OCI-LY3 (cell line): Measurements from ENCODE around the gene NAT8L.
"Not testable (repeated sequence)": the region's sequence is repeated elsewhere in the genome, so short reads cannot be mapped to it uniquely, and the experiment has no call there.

Source experiments
- H2AFZ ChIP-seq: fragments of 200-600, 300-600 bp; shearing (Covaris generic); 2 replicates; pipeline ENCODE4 v1.6.0; 2014; ENCODE audit warnings: antibody characterized with exemption, low read depth, low read length
- H3K27ac ChIP-seq: fragments of 200-600, 300-600 bp; sonication (generic); 2 replicates; pipeline ENCODE4 v1.5.1; 2014; ENCODE audit warnings: mild to moderate bottlenecking, low read length, moderate library complexity, mixed read lengths
- H3K27me3 ChIP-seq: fragments of 200-600, 300-600 bp; sonication (generic); 2 replicates; pipeline ENCODE4 v1.6.1; 2014; ENCODE audit warnings: low read depth, low read length, mixed read lengths
- H3K36me3 ChIP-seq: fragments of 200-600, 300-600 bp; sonication (generic); replicated peaks from 2 replicates; pipeline ENCODE3; 2014; ENCODE audit warnings: low read depth, low read length, mixed read lengths
- H3K4me1 ChIP-seq: fragments of 300-600, 200-600 bp; sonication (generic); 2 replicates; pipeline ENCODE4 v1.6.1; 2014; ENCODE audit warnings: low read length, mixed read lengths
- H3K4me2 ChIP-seq: fragments of 200-600, 300-600 bp; sonication (generic); 2 replicates; pipeline ENCODE4 v1.6.1; 2014; ENCODE audit warnings: low read length, mixed read lengths
- H3K4me3 ChIP-seq: fragments of 300-600, 200-600 bp; sonication (generic); 2 replicates; pipeline ENCODE4 v1.5.1; 2014; ENCODE audit warnings: antibody characterized with exemption, mild to moderate bottlenecking, low read length, moderate library complexity
- H3K79me2 ChIP-seq: fragments of 300-600, 200-600 bp; shearing (Covaris generic); 2 replicates; pipeline ENCODE4 v1.6.1; 2014; ENCODE audit warnings: mild to moderate bottlenecking, low read length, mixed read lengths
- H3K9ac ChIP-seq: fragments of 300-600, 200-600 bp; shearing (Covaris generic); 2 replicates; pipeline ENCODE4 v1.6.0; 2014; ENCODE audit warnings: mild to moderate bottlenecking, low read length, moderate library complexity
- H3K9me3 ChIP-seq: fragments of 200-600, 300-600 bp; shearing (Covaris generic); 2 replicates; pipeline ENCODE4 v1.6.1; 2014; ENCODE audit warnings: low read length, mixed read lengths; ENCODE audit not compliant: insufficient read depth
- H4K20me1 ChIP-seq: fragments of 200-600, 300-600 bp; sonication (generic); 2 replicates; pipeline ENCODE4 v1.6.1; 2016; ENCODE audit warnings: low read length, mixed read lengths; ENCODE audit not compliant: insufficient read depth
- EZH2phosphoT487 ChIP-seq: fragments of 200-600 bp; shearing (Covaris generic); IDR thresholded peaks from 2 replicates; pipeline ENCODE4 v1.6.1; 2018; ENCODE audit warnings: antibody characterized with exemption, mixed run types, low read depth
- TF ChIP-seq, protein P1 (sequence below): fragments of 200-600, 300-600 bp; sonication (generic); IDR thresholded peaks from 2 replicates; pipeline ENCODE4 v1.5.1; 2014; ENCODE audit warnings: antibody characterized with exemption, low read length, low read depth

Gene NAT8L

DNA sequence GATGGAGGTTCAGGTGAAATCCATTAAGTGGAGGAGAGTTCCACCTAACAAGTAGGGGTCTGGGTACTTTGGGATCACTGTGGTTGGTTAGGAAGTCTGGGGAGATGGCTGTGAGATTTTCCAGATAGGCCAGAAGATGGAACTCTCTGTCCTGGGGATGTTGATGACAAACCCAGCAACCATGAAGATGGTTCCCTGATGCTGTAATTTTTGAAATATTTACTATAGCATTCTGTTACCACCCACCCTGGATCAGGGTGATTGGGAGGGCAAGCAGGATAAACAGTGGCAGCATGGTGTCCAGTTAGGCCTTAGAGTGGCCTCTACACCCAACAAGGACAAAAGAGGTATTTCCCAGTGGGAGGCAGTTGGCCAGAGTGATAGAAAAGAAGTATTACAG is 34.4 kb upstream of the NAT8L start:
- no peaks in the 10 kb centered on the region for H3K79me2 ChIP-seq
- H2AFZ ChIP-seq = no peak overlapping the region
- H4K20me1 ChIP-seq = no peaks in the 10 kb centered on the region
- no peaks in the 10 kb centered on the region for H3K36me3 ChIP-seq
- no peak overlapping the region for H3K27ac ChIP-seq
- H3K9ac ChIP-seq = no peak overlapping the region
- no peak for TF ChIP-seq EZH2phosphoT487
- TF ChIP-seq, protein P1, sequence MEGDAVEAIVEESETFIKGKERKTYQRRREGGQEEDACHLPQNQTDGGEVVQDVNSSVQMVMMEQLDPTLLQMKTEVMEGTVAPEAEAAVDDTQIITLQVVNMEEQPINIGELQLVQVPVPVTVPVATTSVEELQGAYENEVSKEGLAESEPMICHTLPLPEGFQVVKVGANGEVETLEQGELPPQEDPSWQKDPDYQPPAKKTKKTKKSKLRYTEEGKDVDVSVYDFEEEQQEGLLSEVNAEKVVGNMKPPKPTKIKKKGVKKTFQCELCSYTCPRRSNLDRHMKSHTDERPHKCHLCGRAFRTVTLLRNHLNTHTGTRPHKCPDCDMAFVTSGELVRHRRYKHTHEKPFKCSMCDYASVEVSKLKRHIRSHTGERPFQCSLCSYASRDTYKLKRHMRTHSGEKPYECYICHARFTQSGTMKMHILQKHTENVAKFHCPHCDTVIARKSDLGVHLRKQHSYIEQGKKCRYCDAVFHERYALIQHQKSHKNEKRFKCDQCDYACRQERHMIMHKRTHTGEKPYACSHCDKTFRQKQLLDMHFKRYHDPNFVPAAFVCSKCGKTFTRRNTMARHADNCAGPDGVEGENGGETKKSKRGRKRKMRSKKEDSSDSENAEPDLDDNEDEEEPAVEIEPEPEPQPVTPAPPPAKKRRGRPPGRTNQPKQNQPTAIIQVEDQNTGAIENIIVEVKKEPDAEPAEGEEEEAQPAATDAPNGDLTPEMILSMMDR = no peak
- H3K27me3 ChIP-seq = no peaks in the 10 kb centered on the region; the same call in 1 of the 2 replicates
- no peak overlapping the region for H3K4me2 ChIP-seq
- 0 out of 2 replicates have a peak, but pooled peaks cover 7% of the 10 kb centered on the region for H3K9me3 ChIP-seq
- no peaks in the 10 kb centered on the region for H3K4me1 ChIP-seq
- H3K4me3 ChIP-seq = no peak overlapping the region

DNA sequence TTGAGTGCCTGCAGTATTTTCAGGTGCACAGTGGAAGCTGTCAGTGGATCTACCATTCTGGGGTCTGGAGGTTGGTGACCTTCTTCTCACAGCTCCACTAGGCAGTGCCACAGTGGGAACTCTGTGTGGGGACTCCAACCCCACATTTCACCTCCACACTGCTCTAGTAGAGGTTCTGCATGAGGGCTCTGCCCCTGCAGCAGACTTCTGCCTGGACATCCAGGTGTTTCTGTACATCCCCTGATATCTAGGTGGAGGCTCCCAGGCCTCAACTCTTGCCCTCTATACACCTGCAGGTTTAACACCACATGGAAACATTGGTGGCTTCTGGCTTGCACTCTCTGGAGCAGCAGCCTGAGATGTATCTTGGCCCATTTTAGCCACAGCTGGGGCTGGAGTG is 33.3 kb upstream of the NAT8L start:
- TF ChIP-seq, protein P1 = no peak
- no peak for TF ChIP-seq EZH2phosphoT487
- Histone ChIP-seq H3K4me2 (no peak overlapping the region), H3K36me3 (no peaks in the 10 kb centered on the region), H3K9ac (no peak overlapping the region), H3K27me3 (peaks cover 5% of the 10 kb centered on the region; the same call in 1 of the 2 replicates), H3K9me3 (0 out of 2 replicates have a peak, but pooled peaks cover 7% of the 10 kb centered on the region), H3K27ac (no peak overlapping the region), H3K79me2 (no peaks in the 10 kb centered on the region), H3K4me1 (no peaks in the 10 kb centered on the region), H4K20me1 (no peaks in the 10 kb centered on the region), H3K4me3 (no peak overlapping the region), H2AFZ (no peak overlapping the region)

DNA sequence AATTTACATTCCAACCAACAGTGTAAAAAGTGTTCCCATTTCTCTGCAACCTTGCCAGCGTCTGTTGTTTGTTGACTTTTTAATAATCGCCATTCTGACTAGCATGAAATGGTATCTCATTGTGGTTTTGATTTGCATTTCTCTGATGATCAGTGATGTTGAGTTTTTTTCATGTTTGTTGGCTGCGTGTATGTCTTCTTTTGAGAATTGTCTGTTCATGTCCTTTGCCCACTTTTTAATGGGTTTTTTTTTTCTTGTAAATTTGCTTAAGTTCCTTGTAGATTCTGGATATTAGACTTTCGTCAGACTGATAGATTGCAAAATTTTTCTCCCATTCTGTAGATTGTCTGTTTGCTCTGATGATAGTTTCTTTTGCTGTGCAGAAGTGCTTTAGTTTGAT is 32.0 kb upstream of the NAT8L start:
- H3K4me3 ChIP-seq, H3K27me3 ChIP-seq, H3K9ac ChIP-seq, H3K9me3 ChIP-seq, H3K27ac ChIP-seq, H3K4me1 ChIP-seq, H3K4me2 ChIP-seq, H2AFZ ChIP-seq, H3K36me3 ChIP-seq, H3K79me2 ChIP-seq, H4K20me1 ChIP-seq: not testable (repeated sequence)

DNA sequence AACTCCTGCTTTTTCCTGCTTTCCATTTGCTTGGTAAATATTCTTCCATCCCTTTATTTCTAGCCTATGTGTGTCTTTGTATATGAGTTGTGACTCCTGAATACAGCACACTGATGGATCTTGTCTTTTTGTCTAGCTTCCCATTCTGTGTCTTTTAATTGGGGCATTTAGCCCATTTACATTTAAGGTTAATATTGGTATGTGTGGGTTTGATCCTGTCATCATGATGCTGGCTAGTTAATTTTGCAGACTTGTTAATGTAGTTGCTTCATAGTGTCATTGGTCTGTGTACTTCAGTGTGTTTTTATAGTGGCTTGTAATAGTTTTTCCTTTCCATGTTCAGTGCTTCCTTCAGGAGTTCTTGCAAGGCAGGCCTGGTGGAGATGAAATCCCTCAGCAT is 28.0 kb upstream of the NAT8L start:
- not testable (repeated sequence) for H3K79me2 ChIP-seq, H3K9ac ChIP-seq, H3K36me3 ChIP-seq, H3K27me3 ChIP-seq, H3K4me2 ChIP-seq, H4K20me1 ChIP-seq, H3K4me1 ChIP-seq, H3K9me3 ChIP-seq, H3K4me3 ChIP-seq, H3K27ac ChIP-seq, H2AFZ ChIP-seq

DNA sequence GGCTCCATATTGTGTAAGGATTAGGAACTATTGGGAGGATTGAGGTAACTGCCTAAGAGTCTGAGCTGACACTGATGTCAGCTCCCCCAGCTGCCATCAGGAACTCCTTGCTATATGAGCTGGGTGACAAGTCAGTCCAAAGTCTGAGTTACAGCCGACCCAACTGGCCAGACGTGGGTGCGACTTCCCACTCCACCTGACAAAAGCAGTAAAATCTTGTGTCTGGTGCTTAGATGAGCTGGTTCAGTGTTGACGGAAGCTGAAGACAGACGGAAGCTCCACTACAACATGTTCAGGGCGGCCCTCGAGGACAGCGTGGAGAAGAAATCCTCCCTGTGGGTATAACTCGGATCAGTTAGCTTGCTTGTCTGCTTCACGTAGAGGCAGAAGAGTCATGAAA is 22.8 kb upstream of the NAT8L start:
- TF ChIP-seq, protein P1 = no peak
- Histone ChIP-seq H3K79me2 (no peaks in the 10 kb centered on the region), H2AFZ (no peak overlapping the region), H3K36me3 (no peaks in the 10 kb centered on the region), H3K4me1 (0 out of 2 replicates have a peak, but pooled peaks cover 2% of the 10 kb centered on the region), H3K27me3 (no peaks in the 10 kb centered on the region), H3K4me2 (no peak overlapping the region), H3K4me3 (no peak overlapping the region), H4K20me1 (no peaks in the 10 kb centered on the region), H3K27ac (no peak overlapping the region), H3K9me3 (no peaks in the 10 kb centered on the region), H3K9ac (no peak overlapping the region)
